Raji (cell line): ENCODE measurements around the gene NAP1L4.

Source experiments
- POLR2A ChIP-seq: IDR thresholded peaks from 2 replicates; pipeline ENCODE4 v1.6.1; 2011; ENCODE audit warnings: low read depth, low read length, control low read depth; ENCODE audit not compliant: insufficient read depth

NAP1L4 gene

DNA sequence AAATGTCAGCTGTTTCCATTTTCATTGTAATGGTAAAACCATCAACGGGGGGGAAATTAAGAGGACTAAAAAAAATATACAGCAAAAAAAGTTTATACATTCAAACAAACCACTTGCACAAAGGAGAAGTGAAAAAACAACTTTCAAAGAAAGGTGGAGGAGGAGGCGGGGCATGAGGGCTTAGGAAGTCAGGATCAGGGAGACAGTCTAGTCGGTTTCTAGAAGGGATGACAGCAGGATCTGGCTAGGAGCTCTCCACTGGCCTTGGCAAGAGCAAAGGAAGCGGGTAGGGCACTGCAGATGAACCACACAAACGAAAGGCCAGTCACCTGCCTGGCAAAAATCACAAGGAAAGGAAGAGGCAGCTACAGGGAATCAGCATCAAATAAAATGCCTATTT, 31.0 kb downstream of the NAP1L4 start:
- TF ChIP-seq POLR2A = no peak

- no peak for TF ChIP-seq POLR2A
Observed at GRCh38 chr11:2960139-2960538, 32.0 kb downstream of the NAP1L4 start.

- TF ChIP-seq POLR2A = no peak
Observed at GRCh38 chr11:2958251-2958650, 33.9 kb downstream of the NAP1L4 start.

DNA sequence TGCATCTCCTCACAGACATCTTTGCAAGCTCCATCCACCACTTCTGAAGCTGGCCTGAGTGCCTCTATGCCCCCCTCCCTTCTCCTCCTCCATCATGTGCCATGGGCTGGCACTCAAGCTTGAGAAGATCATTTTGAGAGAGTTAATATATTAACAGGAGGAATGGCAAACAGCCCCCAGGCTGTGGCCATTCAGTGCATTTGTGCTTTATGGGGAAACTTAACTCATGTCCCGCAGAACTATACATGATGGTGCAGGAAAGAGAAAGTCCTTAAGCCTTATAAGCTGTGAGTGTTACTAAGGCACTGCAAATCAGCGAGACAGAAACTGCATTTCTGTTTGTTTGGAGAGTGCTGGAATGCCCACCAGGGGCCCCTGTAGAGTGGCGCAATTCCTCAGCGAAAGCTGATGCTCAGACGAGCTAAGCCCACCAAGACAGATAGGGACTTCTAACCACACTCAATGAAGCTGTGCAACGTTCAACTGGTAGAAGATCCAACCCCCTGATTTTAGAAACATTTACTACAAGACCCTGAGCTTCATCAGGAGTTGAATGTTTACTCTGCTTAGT, 36.1 kb downstream of the NAP1L4 start:
- TF ChIP-seq POLR2A = no peak

DNA sequence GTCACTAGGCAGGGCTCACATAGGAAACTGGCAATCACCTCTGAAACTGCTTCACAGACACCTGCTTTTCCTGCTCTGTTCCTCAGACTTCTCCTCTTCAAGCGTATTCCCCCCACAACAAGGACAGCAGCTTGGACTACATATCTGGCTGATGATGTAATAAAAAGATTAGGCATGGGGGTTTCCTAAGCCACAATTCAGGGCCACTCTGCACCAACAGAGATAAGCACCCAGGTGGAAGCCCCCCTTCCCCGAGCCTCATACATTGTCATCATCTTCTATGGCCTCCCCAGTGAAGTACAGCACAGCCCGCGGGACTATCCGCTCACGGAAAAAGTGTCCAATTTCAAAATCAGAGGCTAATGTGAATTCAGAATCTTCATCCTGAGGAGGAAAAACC, 37.9 kb downstream of the NAP1L4 start:
- no peak for TF ChIP-seq POLR2A

- no peak for TF ChIP-seq POLR2A
Observed at GRCh38 chr11:2952290-2952689, 39.8 kb downstream of the NAP1L4 start.

- TF ChIP-seq POLR2A = no peak
Observed at GRCh38 chr11:2951231-2952110, 40.7 kb downstream of the NAP1L4 start.

- no peak for TF ChIP-seq POLR2A
Observed at GRCh38 chr11:2950825-2951224, 41.3 kb downstream of the NAP1L4 start.

DNA sequence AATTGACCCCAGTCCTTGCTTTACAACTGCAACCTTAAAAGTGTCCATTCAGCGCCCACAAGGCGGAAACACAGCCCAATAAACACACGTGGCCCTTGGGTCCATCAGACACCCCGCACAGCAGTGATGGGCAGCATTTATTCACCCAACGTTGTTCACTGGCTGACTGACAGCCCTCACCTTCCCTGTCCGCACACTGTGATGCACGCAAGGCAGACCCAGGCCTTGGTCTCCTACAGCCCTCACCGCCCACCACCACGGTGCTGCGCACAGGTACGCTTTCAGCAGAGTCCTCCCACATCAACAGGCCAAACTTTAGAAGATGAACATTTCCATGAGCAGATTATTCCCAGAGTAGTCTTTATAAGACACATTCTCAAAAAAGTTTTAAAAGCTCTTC, 42.2 kb downstream of the NAP1L4 start:
- TF ChIP-seq POLR2A = no peak

DNA sequence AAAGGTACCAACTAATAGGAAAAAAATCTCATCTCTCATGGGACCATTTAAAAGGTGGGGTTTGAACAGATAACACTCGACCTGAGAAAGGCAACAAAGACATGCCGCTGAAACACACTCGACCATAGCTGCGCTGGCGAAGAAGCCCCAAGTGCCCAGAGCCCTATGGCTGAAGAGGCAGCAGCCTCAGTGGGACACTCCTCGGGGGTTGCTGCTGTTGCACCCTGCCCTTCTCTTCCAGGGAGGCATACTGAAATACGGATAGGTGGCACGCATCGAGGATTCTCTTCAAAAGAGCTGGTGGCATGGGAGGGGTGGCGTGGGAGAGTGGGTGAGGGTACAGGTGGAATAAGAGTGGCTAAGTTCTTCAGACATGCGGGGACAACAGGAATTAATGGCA, 44.4 kb downstream of the NAP1L4 start:
- TF ChIP-seq POLR2A = no peak

DNA sequence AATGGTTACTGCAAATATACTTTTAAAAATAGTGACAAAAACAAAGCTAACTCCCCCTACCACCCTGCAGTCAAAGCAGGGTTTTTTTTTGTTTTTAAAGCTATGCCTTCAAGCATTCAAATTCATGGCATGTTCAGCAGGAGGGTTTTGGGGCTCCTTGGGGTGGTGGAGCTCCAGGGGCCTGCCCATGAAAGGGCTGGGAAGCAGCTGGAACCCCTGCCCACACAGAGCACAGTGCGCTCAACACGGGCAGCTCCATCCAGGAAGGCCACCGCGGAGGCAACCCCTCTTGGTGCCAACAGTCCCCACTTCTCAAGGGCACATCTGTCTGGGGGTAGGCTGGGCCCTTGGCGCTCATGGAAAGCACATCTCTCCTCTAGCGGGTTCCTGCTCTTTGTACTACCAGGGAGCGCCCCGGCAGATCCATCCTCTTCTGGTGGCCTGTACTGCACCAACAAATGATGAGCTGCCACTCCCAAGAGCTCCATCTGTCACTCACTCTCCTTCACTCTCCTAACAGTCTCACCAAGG, 46.3 kb downstream of the NAP1L4 start:
- no peak for TF ChIP-seq POLR2A

DNA sequence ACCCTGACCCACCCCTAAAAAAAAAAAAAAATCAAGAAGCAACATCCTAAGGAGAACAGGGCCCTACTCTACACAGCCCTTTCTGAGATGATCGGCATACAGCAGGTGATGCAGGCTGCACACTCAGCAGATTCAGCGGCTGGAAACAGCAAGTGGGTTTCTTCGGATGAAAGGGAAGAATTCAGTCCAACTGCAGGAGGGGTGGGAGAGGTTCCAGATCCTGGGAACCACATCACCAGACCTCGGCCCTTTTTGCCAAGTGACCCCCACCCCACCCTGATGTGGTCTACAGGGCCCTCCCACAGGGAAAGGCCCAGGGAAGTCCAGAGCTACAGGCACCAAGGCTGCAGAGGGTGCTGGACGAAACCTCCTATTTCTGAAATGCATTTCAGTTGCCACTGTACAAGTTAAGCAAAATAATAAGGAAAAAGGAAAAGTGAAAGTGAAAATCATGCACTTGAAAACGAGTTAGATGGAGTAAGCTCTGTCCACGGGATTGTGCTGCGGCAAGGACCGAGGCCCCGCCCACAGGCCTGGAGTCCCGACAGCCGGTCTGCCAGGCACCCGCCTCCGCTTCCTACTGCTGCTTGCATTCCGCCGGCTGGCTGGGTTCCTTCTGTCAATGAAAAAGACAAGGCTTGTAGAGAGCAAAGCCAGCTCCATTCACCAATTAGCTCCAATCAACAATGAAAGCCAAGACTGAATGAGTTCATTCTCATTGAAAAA, 46.9 kb downstream of the NAP1L4 start:
- TF ChIP-seq POLR2A = no peak

DNA sequence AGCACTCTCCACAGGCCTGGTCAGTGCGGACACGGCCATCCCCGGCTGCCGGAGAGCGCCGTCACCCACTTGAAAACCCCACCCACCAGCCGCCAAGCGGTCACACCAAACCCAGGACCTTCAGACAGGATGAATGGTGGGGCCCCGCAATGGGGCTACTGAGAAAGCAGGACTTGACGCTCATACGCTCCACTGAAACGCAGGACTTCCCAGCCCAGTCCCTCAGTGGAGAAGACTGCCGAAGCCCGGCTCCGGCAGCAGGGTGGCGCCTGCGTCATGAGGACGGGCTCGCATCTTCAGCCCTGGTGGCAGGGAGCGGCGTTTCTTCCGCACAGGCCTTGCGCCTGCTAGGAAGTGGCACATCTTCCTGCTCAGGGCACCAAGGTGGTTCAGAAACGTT, 47.6 kb downstream of the NAP1L4 start:
- no peak for TF ChIP-seq POLR2A

DNA sequence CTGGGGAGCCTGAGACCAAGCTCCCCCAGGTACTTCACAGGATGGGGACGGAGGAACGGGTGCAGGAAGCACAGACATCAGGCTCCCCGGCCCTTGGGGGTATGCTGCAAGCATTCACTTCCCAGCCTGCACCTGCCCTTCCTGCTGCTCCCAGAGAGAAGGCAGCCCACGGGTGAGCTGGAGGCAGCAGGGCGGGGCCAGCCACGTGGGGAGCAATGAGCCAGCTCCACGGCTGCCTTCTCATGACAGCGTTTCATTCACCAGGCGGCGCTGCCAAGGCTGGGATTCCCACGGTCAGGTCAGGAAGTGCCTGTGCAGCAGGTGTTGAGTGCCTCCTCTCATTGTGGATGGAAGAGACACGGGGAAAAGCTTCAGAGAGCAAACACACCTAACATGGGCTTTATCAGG, 48.4 kb downstream of the NAP1L4 start:
- no peak for TF ChIP-seq POLR2A

GRCh38 chr11:2942872-2943710, 49.0 kb downstream of the NAP1L4 start:
- TF ChIP-seq POLR2A = no peak
